ENCODE data around the gene TBR1.

The TBR1 gene

DNA sequence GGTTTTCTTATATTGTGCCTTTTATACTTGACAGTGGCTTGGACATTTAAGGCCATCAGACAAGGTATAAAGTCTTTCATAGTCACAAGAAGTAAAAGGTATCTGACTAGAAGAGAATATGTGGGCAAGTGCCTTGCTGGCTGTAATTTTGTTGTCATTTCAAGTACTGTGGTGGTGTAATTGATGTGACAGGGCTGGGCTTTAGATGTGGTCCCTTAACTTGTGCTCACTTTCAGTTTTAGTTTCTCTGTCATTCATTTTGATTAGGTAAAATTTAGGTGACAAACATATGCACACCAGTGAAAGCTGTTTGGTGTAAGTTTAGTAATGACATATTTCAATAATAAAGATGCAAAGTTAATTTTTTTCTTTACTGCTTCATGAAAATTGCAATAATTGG lies 31.2 kb upstream of the TBR1 start:
- 0 out of 2 replicates have a peak, but pooled peaks cover 6% of the 10 kb centered on the region for H3K79me2 ChIP-seq (ENCODE audit: insufficient read depth, low read length)
- H3K4me1 ChIP-seq (ENCODE audit: insufficient read depth, low read length) = peaks cover 12% of the 10 kb centered on the region
- DNase-seq (peak; percentile 44), ATAC-seq (ENCODE audit: insufficient read depth, low read depth) (peak; percentile 94)
- H2AFZ ChIP-seq (ENCODE audit: low read depth, low read length) = no peak overlapping the region
- peaks cover 44% of the 10 kb centered on the region for H3K36me3 ChIP-seq (ENCODE audit: insufficient read depth, low read length)
- H3K27me3 ChIP-seq (ENCODE audit: insufficient read depth, low read length, poor library complexity) = no peaks in the 10 kb centered on the region
- 0 out of 2 replicates have a peak overlapping the region, but pooled peaks have one; percentile 4 for H3K27ac ChIP-seq (ENCODE audit: low read length)
- no peak overlapping the region for H3K4me2 ChIP-seq (ENCODE audit: insufficient read depth, low read length)
- TF ChIP-seq EZH2 (IDR thresholded peaks at IDR 0.05; ENCODE audit: borderline replicate concordance, low read depth, low read length, severe bottlenecking) = no peak
- TF ChIP-seq, protein P1, sequence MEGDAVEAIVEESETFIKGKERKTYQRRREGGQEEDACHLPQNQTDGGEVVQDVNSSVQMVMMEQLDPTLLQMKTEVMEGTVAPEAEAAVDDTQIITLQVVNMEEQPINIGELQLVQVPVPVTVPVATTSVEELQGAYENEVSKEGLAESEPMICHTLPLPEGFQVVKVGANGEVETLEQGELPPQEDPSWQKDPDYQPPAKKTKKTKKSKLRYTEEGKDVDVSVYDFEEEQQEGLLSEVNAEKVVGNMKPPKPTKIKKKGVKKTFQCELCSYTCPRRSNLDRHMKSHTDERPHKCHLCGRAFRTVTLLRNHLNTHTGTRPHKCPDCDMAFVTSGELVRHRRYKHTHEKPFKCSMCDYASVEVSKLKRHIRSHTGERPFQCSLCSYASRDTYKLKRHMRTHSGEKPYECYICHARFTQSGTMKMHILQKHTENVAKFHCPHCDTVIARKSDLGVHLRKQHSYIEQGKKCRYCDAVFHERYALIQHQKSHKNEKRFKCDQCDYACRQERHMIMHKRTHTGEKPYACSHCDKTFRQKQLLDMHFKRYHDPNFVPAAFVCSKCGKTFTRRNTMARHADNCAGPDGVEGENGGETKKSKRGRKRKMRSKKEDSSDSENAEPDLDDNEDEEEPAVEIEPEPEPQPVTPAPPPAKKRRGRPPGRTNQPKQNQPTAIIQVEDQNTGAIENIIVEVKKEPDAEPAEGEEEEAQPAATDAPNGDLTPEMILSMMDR (IDR thresholded peaks at IDR 0.05; ENCODE audit: borderline replicate concordance, extremely low read depth, low read length, poor library complexity, severe bottlenecking) = no peak
- no peak overlapping the region for H3K9ac ChIP-seq (ENCODE audit: low read depth, low read length)
- no peaks in the 10 kb centered on the region for H4K20me1 ChIP-seq (ENCODE audit: insufficient read depth, low read length)
- H3K9me3 ChIP-seq (ENCODE audit: insufficient read depth, low read length, severe bottlenecking) = no peaks in the 10 kb centered on the region
- H3K4me3 ChIP-seq (ENCODE audit: low read depth in 1 of 2, low read length in 2 of 2) = no peak overlapping the region

DNA sequence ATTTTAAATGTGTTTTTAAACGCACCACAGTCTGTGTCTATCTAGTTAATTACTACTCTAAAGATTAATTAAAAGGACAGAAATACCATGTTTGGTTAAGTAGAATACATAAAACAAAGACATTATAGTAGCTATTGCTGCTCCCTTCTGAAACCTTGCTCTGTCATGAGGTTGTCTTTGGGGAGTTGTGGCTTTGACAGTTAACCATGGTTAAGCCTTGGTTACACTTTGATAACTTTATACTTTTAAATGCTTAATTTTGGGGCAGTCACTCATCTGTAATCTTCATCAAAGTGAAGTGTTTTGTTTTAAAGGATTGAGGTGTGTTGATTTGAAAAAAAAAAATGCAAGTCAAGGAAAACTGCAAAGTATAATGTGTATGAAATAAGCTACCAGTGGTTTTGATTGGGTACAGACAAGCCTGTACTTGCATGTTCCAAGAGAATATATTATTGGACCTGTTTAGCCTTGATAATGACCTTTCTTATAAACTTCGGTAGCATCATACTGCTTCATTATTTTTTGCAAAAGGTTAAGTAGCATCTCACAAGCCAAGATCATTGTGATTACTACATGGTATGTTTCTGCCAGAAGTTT lies 29.8 kb upstream of the TBR1 start:
- no peak overlapping the region for H2AFZ ChIP-seq (ENCODE audit: low read depth, low read length)
- H3K4me1 ChIP-seq (ENCODE audit: insufficient read depth, low read length) = peaks cover 12% of the 10 kb centered on the region
- H3K9ac ChIP-seq (ENCODE audit: low read depth, low read length) = no peak overlapping the region
- no peaks in the 10 kb centered on the region for H3K9me3 ChIP-seq (ENCODE audit: insufficient read depth, low read length, severe bottlenecking)
- TF ChIP-seq EZH2 (IDR thresholded peaks at IDR 0.05; ENCODE audit: borderline replicate concordance, low read depth, low read length, severe bottlenecking) = no peak
- TF ChIP-seq, protein P1 (IDR thresholded peaks at IDR 0.05; ENCODE audit: borderline replicate concordance, extremely low read depth, low read length, poor library complexity, severe bottlenecking) = no peak
- H3K4me3 ChIP-seq (ENCODE audit: low read depth in 1 of 2, low read length in 2 of 2) = no peak overlapping the region
- no peak for DNase-seq
- no peaks in the 10 kb centered on the region for H4K20me1 ChIP-seq (ENCODE audit: insufficient read depth, low read length)
- ATAC-seq (ENCODE audit: insufficient read depth, low read depth) = 0 out of 3 replicates have a peak, but pooled peaks have one; percentile 37
- H3K36me3 ChIP-seq (ENCODE audit: insufficient read depth, low read length) = peaks cover 50% of the 10 kb centered on the region
- H3K27me3 ChIP-seq (ENCODE audit: insufficient read depth, low read length, poor library complexity) = no peaks in the 10 kb centered on the region
- 0 out of 2 replicates have a peak, but pooled peaks cover 6% of the 10 kb centered on the region for H3K79me2 ChIP-seq (ENCODE audit: insufficient read depth, low read length)
- no peak overlapping the region for H3K27ac ChIP-seq (ENCODE audit: low read length)
- no peak overlapping the region for H3K4me2 ChIP-seq (ENCODE audit: insufficient read depth, low read length)

DNA sequence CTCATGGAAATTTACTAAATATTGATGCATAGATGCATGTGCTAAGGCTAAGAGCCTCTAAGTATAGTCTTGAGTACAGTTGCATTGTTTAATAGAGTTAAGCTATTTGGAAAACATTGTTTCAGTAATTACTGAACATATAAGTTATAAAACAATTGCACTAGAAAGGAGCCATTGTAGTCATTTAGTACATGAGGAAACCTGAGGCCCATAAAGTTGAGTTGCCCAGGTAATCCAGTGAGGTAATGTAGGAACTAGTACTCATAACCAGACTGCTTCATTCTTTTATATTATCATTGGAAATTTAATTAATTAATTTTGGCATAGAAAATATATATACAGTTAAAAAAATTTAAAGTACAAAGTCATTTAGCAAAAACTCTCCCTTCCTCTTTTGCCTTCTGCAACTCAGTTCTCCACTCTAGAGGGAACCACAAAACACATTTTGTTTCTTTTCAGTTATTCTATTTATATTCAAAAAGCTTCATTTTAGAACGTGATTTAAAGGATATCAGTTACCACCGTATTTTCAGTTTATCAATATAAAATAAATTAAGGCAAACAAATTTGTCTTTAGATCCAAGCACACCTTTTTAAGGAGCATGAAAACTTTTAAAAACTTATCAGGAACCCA lies 27.8 kb upstream of the TBR1 start:
- DNase-seq (no peak), ATAC-seq (ENCODE audit: insufficient read depth, low read depth) (no peak)
- Histone ChIP-seq H2AFZ (ENCODE audit: low read depth, low read length) (no peak overlapping the region), H3K4me3 (ENCODE audit: low read depth in 1 of 2, low read length in 2 of 2) (no peak overlapping the region), H3K9me3 (ENCODE audit: insufficient read depth, low read length, severe bottlenecking) (no peaks in the 10 kb centered on the region), H3K27me3 (ENCODE audit: insufficient read depth, low read length, poor library complexity) (no peaks in the 10 kb centered on the region), H3K4me2 (ENCODE audit: insufficient read depth, low read length) (no peak overlapping the region), H4K20me1 (ENCODE audit: insufficient read depth, low read length) (no peaks in the 10 kb centered on the region), H3K27ac (ENCODE audit: low read length) (no peak overlapping the region), H3K4me1 (ENCODE audit: insufficient read depth, low read length) (peaks cover 12% of the 10 kb centered on the region), H3K9ac (ENCODE audit: low read depth, low read length) (no peak overlapping the region), H3K79me2 (ENCODE audit: insufficient read depth, low read length) (0 out of 2 replicates have a peak, but pooled peaks cover 2% of the 10 kb centered on the region), H3K36me3 (ENCODE audit: insufficient read depth, low read length) (peaks cover 69% of the 10 kb centered on the region)
- TF ChIP-seq, protein P1 (IDR thresholded peaks at IDR 0.05; ENCODE audit: borderline replicate concordance, extremely low read depth, low read length, poor library complexity, severe bottlenecking) = no peak
- TF ChIP-seq EZH2 (IDR thresholded peaks at IDR 0.05; ENCODE audit: borderline replicate concordance, low read depth, low read length, severe bottlenecking) = no peak
